ENCODE measurements around the gene HECTD3. TPM values are rescaled to one million over a fixed set of nuclear protein-coding genes. Genes with fewer than 3 reads are reported as not detected.

Gene HECTD3
- total and polyA plus RNA-seq, 2 of the 4 experiments (the other 2 are of a cell fraction), result 12.2 to 39.5 TPM

GRCh38 chr1:45038661-45039364, 27.7 kb upstream of the HECTD3 start:
- Histone ChIP-seq H3K27me3 (ENCODE audit: control insufficient read depth, insufficient read depth, low read length) (peaks cover 7% of the 10 kb centered on the region), H3K4me1 (ENCODE audit: control insufficient read depth, insufficient read depth, low read length) (no peaks in the 10 kb centered on the region), H3K79me1 (ENCODE audit: low read depth in 1 of 2, low read length in 2 of 2) (no peaks in the 10 kb centered on the region), H3K9me3 (ENCODE audit: control insufficient read depth, insufficient read depth, low read length) (no peaks in the 10 kb centered on the region), H3K9ac (ENCODE audit: low read depth, low read length) (no peak overlapping the region), H2AK5ac (ENCODE audit: low read depth, low read length) (no peak overlapping the region), H2BK15ac (ENCODE audit: low read depth, low read length) (no peak overlapping the region), H2BK20ac (ENCODE audit: low read depth, low read length) (no peak overlapping the region), H3K56ac (ENCODE audit: extremely low read depth, insufficient read depth, low read length) (no peak overlapping the region), H3K9me1 (ENCODE audit: insufficient read depth, low read length) (no peaks in the 10 kb centered on the region; the same call in 1 of the 2 replicates), H4K8ac (ENCODE audit: low read depth in 2 of 2, low read length in 2 of 2) (no peak overlapping the region), H3K4me3 (ENCODE audit: insufficient read depth, low read depth, low read length) (no peak overlapping the region), H2AK9ac (replicated peaks; ENCODE audit: low read depth, low read length, poor library complexity) (no peak overlapping the region), H3K23ac (ENCODE audit: low read depth, low read length) (no peak overlapping the region), H3K18ac (ENCODE audit: low read depth, low read length) (no peak overlapping the region), H4K91ac (ENCODE audit: insufficient read depth, low read depth, low read length) (no peak overlapping the region), H3K14ac (replicated peaks; ENCODE audit: low read depth, low read length) (no peak overlapping the region), H2BK5ac (ENCODE audit: low read depth, low read length, poor library complexity, severe bottlenecking) (no peak overlapping the region), H2BK120ac (ENCODE audit: low read depth, low read length) (no peak overlapping the region), H4K20me1 (ENCODE audit: insufficient read depth, low read length) (no peaks in the 10 kb centered on the region), H4K5ac (ENCODE audit: low read depth, low read length) (no peak overlapping the region), H2AFZ (replicated peaks; ENCODE audit: low read length, poor library complexity) (no peak overlapping the region), H3K4me2 (ENCODE audit: low read depth, low read length) (no peak overlapping the region), H3K36me3 (ENCODE audit: control insufficient read depth, insufficient read depth, low read length) (no peaks in the 10 kb centered on the region), H3K27ac (ENCODE audit: insufficient read depth, low read length) (no peak overlapping the region), H3K4ac (ENCODE audit: low read depth, low read length) (no peak overlapping the region)
- dilution Hi-C loops (cut with HindIII; ENCODE audit: low sequenced_read_pairs, unreplicated experiment) (no loop called here), intact Hi-C loops (cut with micrococcal nuclease) (loop anchor here (5.0 kb wide), 1 partner anchor 253 kb away; no protein-coding TSS in a partner anchor), in situ Hi-C loops (cut with MboI; ENCODE audit: low sequenced_read_pairs) (no loop called here)
- no TSS peak for BruUV-seq (replicated peaks)
- no CpG with 5 or more reads among the region's 8 CpGs for WGBS, 2 experiments (ENCODE audit: extremely low coverage in 2 of 2, insufficient read length in 1 of 2)
- ATAC-seq (ENCODE audit: low read depth) (no peak), DNase-seq (no peak)
- CTCF ChIA-PET, result no interaction called here
- POLR2A ChIA-PET (ENCODE audit: unreplicated experiment), result no interaction called here
- TF ChIP-seq SMC3 (IDR thresholded peaks at IDR 0.05; ENCODE audit: low read depth, low read length) (no peak), MAFK (IDR thresholded peaks at IDR 0.05; ENCODE audit: low read depth, low read length) (no peak), BHLHE40 (IDR thresholded peaks at IDR 0.05; ENCODE audit: low read depth, low read length) (no peak), ELK1 (IDR thresholded peaks at IDR 0.05; ENCODE audit: borderline replicate concordance, low read depth, low read length) (no peak), CHD1 (IDR thresholded peaks at IDR 0.05; ENCODE audit: low read depth, low read length) (no peak), POLR2A (IDR thresholded peaks at IDR 0.05; ENCODE audit: low read depth, low read length) (no peak)
- TF ChIP-seq, protein P1, sequence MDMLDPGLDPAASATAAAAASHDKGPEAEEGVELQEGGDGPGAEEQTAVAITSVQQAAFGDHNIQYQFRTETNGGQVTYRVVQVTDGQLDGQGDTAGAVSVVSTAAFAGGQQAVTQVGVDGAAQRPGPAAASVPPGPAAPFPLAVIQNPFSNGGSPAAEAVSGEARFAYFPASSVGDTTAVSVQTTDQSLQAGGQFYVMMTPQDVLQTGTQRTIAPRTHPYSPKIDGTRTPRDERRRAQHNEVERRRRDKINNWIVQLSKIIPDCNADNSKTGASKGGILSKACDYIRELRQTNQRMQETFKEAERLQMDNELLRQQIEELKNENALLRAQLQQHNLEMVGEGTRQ (IDR thresholded peaks at IDR 0.05; ENCODE audit: low read depth, low read length), result no peak

Measured in IMR-90 (cell line).